ENCODE measurements around the gene ARFRP1. TPM values are rescaled to one million over a fixed set of nuclear protein-coding genes. Genes with fewer than 3 reads are reported as not detected.

ARFRP1 gene
- total and polyA plus RNA-seq, 2 of the 13 experiments (the other 11 are each of a cell fraction or from before 2014, with no cell fraction given): 32.0 to 51.1 TPM

GRCh38 chr20:63741676-63742380, 34.1 kb upstream of the ARFRP1 start (continued):
- TF ChIP-seq CSRNP1 (CRISPR knock-in tag; IDR thresholded peaks at IDR 0.05) (peak; percentile 30; the same call in 1 of the 2 replicates), SMAD9 (CRISPR knock-in tag; IDR thresholded peaks at IDR 0.05) (0 out of 2 replicates have a peak, but pooled peaks have one; percentile 13), PAF1 (CRISPR knock-in tag; IDR thresholded peaks at IDR 0.05) (0 out of 2 replicates have a peak, but pooled peaks have one; percentile 9), NCOA5 (CRISPR knock-in tag; IDR thresholded peaks at IDR 0.05) (0 out of 2 replicates have a peak, but pooled peaks have one; percentile 33), SALL1 (CRISPR knock-in tag; IDR thresholded peaks at IDR 0.05) (0 out of 2 replicates have a peak, but pooled peaks have one; percentile 14), E2F2 (CRISPR knock-in tag; IDR thresholded peaks at IDR 0.05; ENCODE audit: borderline replicate concordance) (0 out of 2 replicates have a peak, but pooled peaks have one; percentile 46), AKAP8 (CRISPR knock-in tag; IDR thresholded peaks at IDR 0.05) (0 out of 2 replicates have a peak, but pooled peaks have one; percentile 44), NR2F1 (CRISPR knock-in tag; IDR thresholded peaks at IDR 0.05) (0 out of 4 replicates have a peak, but pooled peaks of 1 of the 2 experiments have one; percentile 19), ZNF263 (CRISPR knock-in tag; IDR thresholded peaks at IDR 0.05) (0 out of 2 replicates have a peak, but pooled peaks have one; percentile 28), ELF1 (CRISPR knock-in tag; IDR thresholded peaks at IDR 0.05) (no peak), HNRNPLL (IDR thresholded peaks at IDR 0.05; ENCODE audit: low read depth, low read length, poor library complexity, severe bottlenecking) (peak; percentile 3), ZBTB33 (CRISPR knock-in tag; IDR thresholded peaks at IDR 0.05) (peak; percentile 22; the same call in 1 of the 2 replicates), DZIP1 (CRISPR knock-in tag; IDR thresholded peaks at IDR 0.05) (peak; percentile 48; the same call in 1 of the 2 replicates), NCOA1 (CRISPR knock-in tag; IDR thresholded peaks at IDR 0.05) (0 out of 2 replicates have a peak, but pooled peaks have one; percentile 13), MED13 (CRISPR knock-in tag; IDR thresholded peaks at IDR 0.05) (0 out of 2 replicates have a peak, but pooled peaks have one; percentile 23), ZBTB39 (CRISPR knock-in tag; IDR thresholded peaks at IDR 0.05) (peak; percentile 10; the same call in 1 of the 2 replicates), KMT2A (CRISPR knock-in tag; IDR thresholded peaks at IDR 0.05) (no peak)
